EL (cell line): ENCODE measurements around the gene LEKR1.
A peak's percentile ranks its signal among the peaks of the same experiment; 100 is the strongest.
"Not testable (repeated sequence)": the region's sequence is repeated elsewhere in the genome, so short reads cannot be mapped to it uniquely, and the experiment has no call there.

Experiments used
- DNase-seq: peaks from one replicate; pipeline ENCODE4 v3.0.0-alpha.2; 2016

Gene LEKR1

GRCh38 chr3:156808025-156808424 is 18.1 kb upstream of the LEKR1 start:
- DNase-seq = peak; percentile 43

GRCh38 chr3:156811089-156811862 is 14.9 kb upstream of the LEKR1 start:
- DNase-seq = peak; percentile 34

- DNase-seq = no peak
Observed at GRCh38 chr3:156812521-156813335, 13.4 kb upstream of the LEKR1 start.

- DNase-seq = no peak
Observed at GRCh38 chr3:156814295-156814694, 11.9 kb upstream of the LEKR1 start.

DNA sequence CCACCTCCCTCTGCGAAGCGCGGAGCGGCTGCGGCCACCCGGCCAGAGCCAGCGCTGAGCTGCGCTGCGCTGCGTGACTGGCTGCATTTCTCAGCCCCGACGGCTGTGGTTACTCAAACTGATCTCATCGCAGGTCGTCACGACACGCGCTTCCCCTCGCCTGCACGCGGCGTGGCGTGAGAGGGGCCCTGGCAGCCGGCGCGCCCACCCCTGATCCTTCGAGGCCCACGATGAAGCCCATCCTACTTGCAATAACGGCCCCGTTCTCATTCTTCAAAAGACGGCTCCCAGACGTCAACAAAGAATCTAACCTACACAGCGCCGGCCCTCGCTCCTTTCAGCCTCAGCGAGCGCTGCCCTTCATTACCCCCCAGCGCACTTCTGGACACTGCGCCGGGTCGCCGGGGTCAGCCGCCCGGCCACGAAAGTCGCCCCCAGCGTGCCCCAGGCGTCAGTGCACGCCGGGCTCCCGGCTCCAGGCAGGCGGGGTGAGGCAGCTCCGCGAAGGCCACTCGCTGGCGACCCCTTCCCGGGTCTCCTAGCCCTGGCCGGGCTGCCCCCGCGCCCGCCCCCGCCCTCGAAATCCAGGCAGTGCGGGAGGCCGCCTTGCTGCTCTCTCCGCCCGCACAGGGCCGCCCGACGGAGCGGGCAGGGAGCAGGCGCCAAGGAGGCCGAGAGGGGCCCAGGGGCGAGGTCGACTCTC is 9.9 kb upstream of the LEKR1 start:
- peak; percentile 74 for DNase-seq

GRCh38 chr3:156816794-156817645 is 9.1 kb upstream of the LEKR1 start:
- DNase-seq = peak; percentile 93

GRCh38 chr3:156817646-156818272 is 8.4 kb upstream of the LEKR1 start:
- no peak for DNase-seq

GRCh38 chr3:156818273-156818651 is 7.9 kb upstream of the LEKR1 start:
- peak; percentile 18 for DNase-seq

- DNase-seq = peak; percentile 88
Observed at GRCh38 chr3:156818890-156819289, 7.3 kb upstream of the LEKR1 start.

DNA sequence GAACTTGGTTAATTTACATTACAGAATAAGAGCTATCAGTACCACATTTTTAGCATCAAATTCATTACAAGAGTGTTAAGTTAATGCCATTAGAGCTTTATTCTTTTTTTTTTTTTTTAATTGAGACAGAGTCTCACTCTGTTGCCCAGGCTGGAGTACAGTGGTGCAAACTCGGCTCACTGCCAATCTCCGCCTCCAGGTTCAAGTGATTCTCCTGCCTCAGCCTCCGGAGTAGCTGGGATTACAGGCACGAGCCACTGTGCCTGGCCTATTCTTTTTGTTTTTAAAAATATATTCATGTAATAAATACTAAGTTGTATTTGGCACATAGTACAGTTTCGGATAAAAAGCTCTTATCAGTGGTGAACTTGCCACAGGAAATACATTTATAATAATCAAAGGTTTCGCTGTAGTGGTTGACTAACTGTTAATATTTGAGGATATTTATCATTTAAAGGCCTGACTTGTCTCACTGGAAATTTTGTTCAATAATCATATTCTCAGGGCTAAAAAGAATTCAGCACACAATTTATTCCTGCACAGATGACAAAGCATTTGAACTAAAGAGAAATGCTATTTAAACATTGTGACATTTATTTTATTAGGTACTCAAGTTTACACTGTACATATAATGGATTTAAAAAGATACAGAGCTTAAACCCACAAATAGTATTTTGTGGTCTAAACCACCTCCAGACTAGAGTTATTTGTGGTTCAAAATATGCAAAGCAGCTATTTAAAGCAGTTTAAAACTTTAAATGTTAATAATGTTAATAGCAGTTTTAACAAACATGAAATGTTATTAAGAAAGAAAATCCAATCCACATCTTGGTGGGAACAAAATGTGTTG is 6.1 kb upstream of the LEKR1 start:
- DNase-seq = no peak

GRCh38 chr3:156820692-156821080 is 5.5 kb upstream of the LEKR1 start:
- DNase-seq = no peak

- not testable (repeated sequence) for DNase-seq
Observed at GRCh38 chr3:156822626-156823260, 3.4 kb upstream of the LEKR1 start.

- DNase-seq = no peak
Observed at GRCh38 chr3:156825795-156826143, 384 bp upstream of the LEKR1 start.

DNA sequence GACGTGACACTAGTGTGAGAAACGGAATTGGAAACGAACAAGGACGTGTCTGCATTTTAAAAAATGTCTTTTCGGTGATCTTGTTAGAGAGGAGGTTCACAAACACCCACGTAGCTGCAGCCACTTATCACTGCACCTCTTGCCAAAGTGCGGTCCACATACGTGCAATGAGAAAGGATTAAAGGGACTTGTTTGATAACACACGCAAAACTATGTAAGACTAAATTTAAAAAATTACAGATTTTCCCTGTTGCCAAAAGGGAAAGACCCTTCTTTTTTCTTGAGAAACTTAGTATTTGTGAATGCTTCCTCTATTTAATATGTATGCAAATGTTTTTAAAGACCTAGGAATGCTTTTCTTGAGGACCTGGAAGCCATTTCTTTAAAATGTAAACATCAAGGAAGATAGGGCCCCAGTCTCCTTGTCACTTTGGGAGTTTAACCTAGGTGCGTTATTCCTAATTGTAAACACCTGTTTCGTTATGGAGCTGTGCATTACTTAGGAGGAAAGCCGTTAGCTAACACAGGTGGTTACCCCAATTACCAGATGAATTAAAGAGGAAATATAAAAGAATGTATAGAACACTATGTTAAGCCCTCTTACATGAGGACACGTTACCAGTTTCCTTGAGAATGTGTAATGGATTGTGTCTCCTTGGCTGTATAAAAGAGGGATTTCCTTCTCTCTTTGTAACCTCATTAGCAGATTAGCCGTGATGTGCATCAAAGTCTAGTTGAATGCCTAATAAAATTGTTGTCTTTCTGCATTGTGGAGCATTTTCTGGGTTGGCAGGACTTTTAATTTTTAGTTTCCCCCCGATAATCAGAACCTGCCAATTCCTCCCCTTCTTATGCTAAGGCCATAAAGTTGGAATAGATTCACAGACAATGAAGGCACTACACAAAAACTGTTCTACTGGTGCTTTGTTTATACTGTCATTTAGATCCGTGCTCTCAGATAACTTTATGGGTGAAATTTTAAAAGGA is 1.0 kb downstream of the LEKR1 start:
- DNase-seq = no peak

GRCh38 chr3:156831006-156831405 is 4.9 kb downstream of the LEKR1 start:
- no peak for DNase-seq

DNA sequence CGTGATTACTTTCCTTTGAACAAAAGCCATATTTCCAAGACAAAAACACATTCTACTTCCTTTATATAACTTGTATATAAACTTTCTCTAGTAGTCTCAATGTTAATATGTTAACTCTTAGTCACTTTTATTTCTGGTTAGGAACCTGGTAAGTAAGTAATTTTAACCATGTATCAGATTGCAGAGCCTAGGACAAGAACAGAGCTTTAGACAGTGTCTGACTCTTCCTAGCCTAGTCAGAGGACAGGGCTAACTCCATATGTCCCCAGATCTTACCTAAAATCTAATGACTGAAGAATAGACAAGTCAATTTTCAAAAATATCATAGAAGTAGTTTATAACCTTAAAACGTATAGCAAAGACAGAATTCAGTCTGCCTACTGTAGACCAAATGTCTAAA is 8.3 kb downstream of the LEKR1 start:
- DNase-seq = no peak

DNA sequence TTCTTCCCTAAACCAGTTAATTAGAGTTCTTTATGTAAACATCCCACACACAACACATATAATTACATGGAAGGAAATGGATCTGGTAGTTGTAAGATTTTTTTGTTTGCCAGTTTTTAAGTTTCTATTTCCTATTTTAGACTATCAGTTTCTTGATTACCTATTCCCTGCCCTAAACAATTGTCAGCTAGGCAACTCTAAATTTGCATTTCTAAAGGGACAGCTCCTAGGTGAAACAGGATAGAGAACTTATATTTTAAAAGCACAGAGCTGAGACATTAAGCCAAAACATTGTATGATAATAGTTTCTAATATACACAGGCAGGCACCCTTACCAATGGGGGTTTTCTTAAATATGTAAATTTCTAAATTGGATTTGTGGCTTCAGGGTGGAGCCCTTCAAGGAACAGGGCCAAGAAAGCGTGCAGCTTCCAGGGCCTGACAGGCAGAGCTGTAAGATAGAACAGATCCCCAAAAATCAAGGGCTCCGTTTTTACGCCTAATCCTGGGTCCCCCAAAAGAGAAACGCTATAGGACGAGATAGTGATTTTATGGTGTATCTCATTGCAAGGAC is 8.9 kb downstream of the LEKR1 start:
- no peak for DNase-seq

DNA sequence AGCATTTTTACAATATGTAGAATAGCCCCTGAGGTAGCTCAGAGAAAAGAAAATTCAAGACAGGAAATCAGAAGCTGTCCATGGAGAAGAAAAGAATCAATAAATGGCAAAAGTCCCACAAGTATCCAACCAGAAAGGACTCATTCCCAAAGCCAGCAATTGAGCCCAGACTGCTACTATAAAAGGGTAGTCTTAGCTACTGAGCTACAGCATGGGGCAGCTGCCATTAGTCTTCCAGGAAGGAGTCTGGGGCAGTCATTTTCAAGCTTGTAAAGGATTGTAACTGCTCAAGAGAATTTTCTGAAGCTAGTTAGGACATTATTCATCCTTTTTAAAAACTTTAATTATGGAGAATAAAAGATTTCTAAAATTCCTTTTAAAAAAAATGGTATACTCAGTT is 10.5 kb downstream of the LEKR1 start:
- DNase-seq = no peak

DNA sequence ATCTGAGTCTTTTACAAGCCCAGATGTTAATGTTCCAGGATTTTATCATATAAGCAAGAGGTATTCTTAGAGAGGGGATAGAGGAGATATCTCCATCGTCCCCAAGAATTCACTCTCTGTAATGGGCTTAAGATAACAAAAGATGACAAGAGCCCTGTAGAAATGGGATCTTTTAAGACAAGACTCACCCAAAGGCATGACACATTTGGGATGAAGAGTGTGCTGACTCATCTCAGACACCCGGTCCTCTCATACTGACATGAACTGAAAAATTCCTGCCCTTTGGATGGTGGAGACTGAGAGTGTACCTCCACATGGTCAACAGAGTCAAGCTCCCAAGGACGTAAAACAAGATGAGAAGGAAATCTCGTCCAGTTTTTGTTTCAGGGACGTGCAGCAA is 11.0 kb downstream of the LEKR1 start:
- peak; percentile 75 for DNase-seq
